Body of pancreas (tissue), 4 donors: ENCODE data around the gene OPRL1. TPM values are rescaled to one million over a fixed set of nuclear protein-coding genes. Genes with fewer than 3 reads are reported as not detected.

Source experiments
- ATAC-seq: fragments of 150-250 bp; one replicate; pipeline ENCODE4 v1.9.1; 2016
- DNase-seq, 4 donors: peaks; one replicate each; pipeline ENCODE4 v3.0.0-alpha.2; 2019
- H3K27ac ChIP-seq, 4 donors: fragments of 200-600 bp; sonication (generic); 1 replicate in 3 of 4; 2 replicates in 1 of 4; pipeline versions ENCODE4 v1.5.1 to v1.6.1; 2016 to 2019; ENCODE audit warnings: mild to moderate bottlenecking in 1 of 4, mixed read lengths in 1 of 4, moderate library complexity in 1 of 4
- H3K27me3 ChIP-seq, 2 donors: fragments of 200-600 bp; sonication (generic); one replicate each; pipeline ENCODE4 v1.6.0; 2016; ENCODE audit warnings: mild to moderate bottlenecking in 1 of 2
- H3K36me3 ChIP-seq, 2 donors: fragments of 200-600 bp; sonication (generic); replicated peaks in 1 of 2; 2 replicates each; pipeline ENCODE4 v1.5.1; 2016; ENCODE audit warnings: low read depth in 2 of 2; ENCODE audit not compliant: insufficient read depth in 1 of 2
- H3K4me1 ChIP-seq: fragments of 200-600 bp; sonication (generic); one replicate; pipeline ENCODE4 v1.6.0; 2016
- H3K4me3 ChIP-seq, 2 donors: fragments of 200-600 bp; sonication (generic); 1 replicate in 1 of 2; 2 replicates in 1 of 2; pipeline ENCODE4 v1.5.1; 2016 to 2019
- H3K9me3 ChIP-seq, 3 donors: fragments of 200-600 bp; sonication (generic); 1 replicate in 2 of 3; 2 replicates in 1 of 3; pipeline ENCODE4 v1.5.1; 2016
- CTCF ChIP-seq, 7 experiments: fragments of 450-650 bp in 4 of 7; fragments of 200-600 bp in 3 of 7; sonication (generic) in 3 of 7; IDR thresholded peaks; one replicate each; pipeline ENCODE4 v1.5.1; 2016 to 2019; ENCODE audit warnings: antibody characterized with exemption in 7 of 7
- POLR2A ChIP-seq, 3 donors: fragments of 450-650 bp; IDR thresholded peaks; one replicate each; pipeline ENCODE4 v1.6.1; 2016; ENCODE audit warnings: antibody characterized with exemption in 3 of 3, mild to moderate bottlenecking in 2 of 3
- WGBS, 2 donors: methylation state at CpG; one replicate each; pipeline ENCODE4 v1.1.5; 2017; 5-methylcytosine and 5-hydroxymethylcytosine counted together
- intact Hi-C: fragments of 100-400 bp; cut with DNase I; formaldehyde crosslinking; loops from one replicate; pipeline ENCODE4 v1.15.1; 2023
- total RNA-seq, 2 donors: library from RNA; depleted of rRNA; stranded (reverse); fragments of >200 nt; gene quantifications; one replicate each; pipeline ENCODE4 v1.1.0, GENCODE V29; 2016

Gene OPRL1
- total RNA-seq, 2 donors from 2014 or later: 1.0 to 2.6 TPM

- H3K4me1 ChIP-seq: no peaks in the 10 kb centered on the region
- ATAC-seq (no peak), DNase-seq (no peak)
- TF ChIP-seq CTCF (IDR thresholded peaks at IDR 0.05): no peak
- intact Hi-C loops: no loop called here
- H3K27me3 ChIP-seq: no peaks in the 10 kb centered on the region
- 80 to 83% methylated on average over 7 to 8 of the region's 8 CpGs for WGBS, 2 donors
- H3K36me3 ChIP-seq: no peaks in the 10 kb centered on the region
- peaks cover 0 to 10% (median 0%) of the 10 kb centered on the region in 3 donors for H3K9me3 ChIP-seq
- no peak overlapping the region for H3K4me3 ChIP-seq
- H3K27ac ChIP-seq: no peak overlapping the region
Observed at GRCh38 chr20:64144144-64144912, 64.4 kb downstream of the OPRL1 start.

GRCh38 chr20:64145458-64146300, 65.8 kb downstream of the OPRL1 start:
- no peak overlapping the region for H3K27ac ChIP-seq
- H3K4me3 ChIP-seq: no peak overlapping the region
- peaks cover 0 to 10% (median 0%) of the 10 kb centered on the region in 3 donors for H3K9me3 ChIP-seq
- no peaks in the 10 kb centered on the region for H3K4me1 ChIP-seq
- no peak for ATAC-seq
- no peak for TF ChIP-seq CTCF (IDR thresholded peaks at IDR 0.05)
- TF ChIP-seq POLR2A (IDR thresholded peaks at IDR 0.05): no peak
- WGBS, 2 donors: 82 to 86% methylated on average over 12 to 16 of the region's 17 CpGs
- peak in 1 of 4 donors; percentile 8 for DNase-seq
- H3K36me3 ChIP-seq: no peaks in the 10 kb centered on the region
- intact Hi-C loops: no loop called here
- no peaks in the 10 kb centered on the region for H3K27me3 ChIP-seq

GRCh38 chr20:64146301-64146935, 66.5 kb downstream of the OPRL1 start:
- Histone ChIP-seq H3K36me3 (no peaks in the 10 kb centered on the region), H3K27me3 (no peaks in the 10 kb centered on the region), H3K4me3 (no peak overlapping the region), H3K27ac (no peak overlapping the region), H3K4me1 (no peaks in the 10 kb centered on the region), H3K9me3 (peaks cover 0 to 10% (median 0%) of the 10 kb centered on the region in 3 donors)
- intact Hi-C loops: no loop called here
- DNase-seq (peak in 1 of 4 donors; percentile 4), ATAC-seq (no peak)
- TF ChIP-seq CTCF (IDR thresholded peaks at IDR 0.05): no peak
- TF ChIP-seq POLR2A (IDR thresholded peaks at IDR 0.05): no peak
- WGBS, 2 donors: 65 to 79% methylated on average over 5 of the region's 7 CpGs

- intact Hi-C loops: no loop called here
- Histone ChIP-seq H3K4me3 (no peak overlapping the region), H3K27ac (no peak overlapping the region), H3K36me3 (no peaks in the 10 kb centered on the region), H3K4me1 (no peaks in the 10 kb centered on the region), H3K27me3 (no peaks in the 10 kb centered on the region), H3K9me3 (peaks cover 0 to 10% (median 0%) of the 10 kb centered on the region in 3 donors)
- 58 to 73% methylated on average over 5 to 11 of the region's 12 CpGs for WGBS, 2 donors
- DNase-seq (peak in 1 of 4 donors; percentile 6), ATAC-seq (no peak)
- TF ChIP-seq POLR2A (IDR thresholded peaks at IDR 0.05): no peak
- no peak for TF ChIP-seq CTCF (IDR thresholded peaks at IDR 0.05)
Observed at GRCh38 chr20:64146936-64147477, 67.1 kb downstream of the OPRL1 start.
